ENCODE results near the gene ADH7.

- TF ChIP-seq, protein P1, sequence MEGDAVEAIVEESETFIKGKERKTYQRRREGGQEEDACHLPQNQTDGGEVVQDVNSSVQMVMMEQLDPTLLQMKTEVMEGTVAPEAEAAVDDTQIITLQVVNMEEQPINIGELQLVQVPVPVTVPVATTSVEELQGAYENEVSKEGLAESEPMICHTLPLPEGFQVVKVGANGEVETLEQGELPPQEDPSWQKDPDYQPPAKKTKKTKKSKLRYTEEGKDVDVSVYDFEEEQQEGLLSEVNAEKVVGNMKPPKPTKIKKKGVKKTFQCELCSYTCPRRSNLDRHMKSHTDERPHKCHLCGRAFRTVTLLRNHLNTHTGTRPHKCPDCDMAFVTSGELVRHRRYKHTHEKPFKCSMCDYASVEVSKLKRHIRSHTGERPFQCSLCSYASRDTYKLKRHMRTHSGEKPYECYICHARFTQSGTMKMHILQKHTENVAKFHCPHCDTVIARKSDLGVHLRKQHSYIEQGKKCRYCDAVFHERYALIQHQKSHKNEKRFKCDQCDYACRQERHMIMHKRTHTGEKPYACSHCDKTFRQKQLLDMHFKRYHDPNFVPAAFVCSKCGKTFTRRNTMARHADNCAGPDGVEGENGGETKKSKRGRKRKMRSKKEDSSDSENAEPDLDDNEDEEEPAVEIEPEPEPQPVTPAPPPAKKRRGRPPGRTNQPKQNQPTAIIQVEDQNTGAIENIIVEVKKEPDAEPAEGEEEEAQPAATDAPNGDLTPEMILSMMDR (IDR thresholded peaks at IDR 0.05 in 2 of 3, conservative IDR thresholded peaks at IDR 0.05 in 1 of 3; ENCODE audit: borderline replicate concordance in 1 of 3, insufficient read depth in 1 of 3, low read depth in 2 of 3, low read length in 2 of 3), result no peak
- no peak for TF ChIP-seq EZH2 (IDR thresholded peaks at IDR 0.05)
- no peak for TF ChIP-seq TCF7L2 (IDR thresholded peaks at IDR 0.05; ENCODE audit: borderline replicate concordance, extremely low read depth, insufficient read depth, insufficient read length)
- no peak for TF ChIP-seq REST (IDR thresholded peaks at IDR 0.05; ENCODE audit: low read depth)
- TF ChIP-seq EZH2phosphoT487 (IDR thresholded peaks at IDR 0.05; ENCODE audit: borderline replicate concordance), result no peak
- no peak for TF ChIP-seq POLR2A (IDR thresholded peaks at IDR 0.05; ENCODE audit: borderline replicate concordance, extremely low read depth, insufficient read depth, insufficient read length)
- no peak for TF ChIP-seq POLR2AphosphoS5 (IDR thresholded peaks at IDR 0.05; ENCODE audit: low read depth, low read length)
- no peak for TF ChIP-seq ZNF274 (IDR thresholded peaks at IDR 0.05; ENCODE audit: low read depth, low read length)
Observed at GRCh38 chr4:99436462-99436861, 1.3 kb upstream of the ADH7 start.

Data from HCT116 (cell line).